Activated effector memory CD4-positive, alpha-beta T cell treated with Interleukin-2 at 50 U/mL for 16 hours (primary cell): ENCODE data around the gene ALDOB.

ENCODE experiments used
- DNase-seq: peaks from one replicate; pipeline ENCODE4 v3.0.0-alpha.2; 2020

Gene ALDOB

GRCh38 chr9:101435601-101436079 lies at the start of gene ALDOB:
Gene ALDOB (minus strand): TSS chr9:101435774. CDS start chr9:101430887, 4,887 bp downstream.
- DNase-seq = no peak

GRCh38 chr9:101484046-101484445 lies 48.5 kb upstream of the ALDOB start:
- DNase-seq = no peak

GRCh38 chr9:101481261-101481660 lies 45.7 kb upstream of the ALDOB start:
- no peak for DNase-seq

GRCh38 chr9:101480386-101480785 lies 44.8 kb upstream of the ALDOB start:
- DNase-seq = no peak

- no peak for DNase-seq
These were observed 43.9 kb upstream of the ALDOB start for GRCh38 chr9:101479338-101480030.

GRCh38 chr9:101478906-101479305 lies 43.3 kb upstream of the ALDOB start:
- DNase-seq = no peak

GRCh38 chr9:101478444-101478843 lies 42.9 kb upstream of the ALDOB start:
- no peak for DNase-seq

- DNase-seq = no peak
These were observed 42.2 kb upstream of the ALDOB start for GRCh38 chr9:101477736-101478135.

- no peak for DNase-seq
These were observed 41.6 kb upstream of the ALDOB start for GRCh38 chr9:101477214-101477613.

- no peak for DNase-seq
These were observed 41.1 kb upstream of the ALDOB start for GRCh38 chr9:101476576-101477208.

- DNase-seq = no peak
These were observed 37.3 kb upstream of the ALDOB start for GRCh38 chr9:101472891-101473290.

GRCh38 chr9:101470929-101471328 lies 35.4 kb upstream of the ALDOB start:
- no peak for DNase-seq

- no peak for DNase-seq
These were observed 34.4 kb upstream of the ALDOB start for GRCh38 chr9:101470021-101470420.

- no peak for DNase-seq
These were observed 33.5 kb upstream of the ALDOB start for GRCh38 chr9:101469026-101469425.

GRCh38 chr9:101468116-101468515 lies 32.5 kb upstream of the ALDOB start:
- no peak for DNase-seq

- no peak for DNase-seq
These were observed 32.1 kb upstream of the ALDOB start for GRCh38 chr9:101467690-101468089.

GRCh38 chr9:101466863-101467262 lies 31.3 kb upstream of the ALDOB start:
- DNase-seq = no peak

GRCh38 chr9:101465326-101465915 lies 29.8 kb upstream of the ALDOB start:
- no peak for DNase-seq

- DNase-seq = no peak
These were observed 27.8 kb upstream of the ALDOB start for GRCh38 chr9:101463397-101463796.

- no peak for DNase-seq
These were observed 27.0 kb upstream of the ALDOB start for GRCh38 chr9:101462558-101462957.

GRCh38 chr9:101460965-101461364 lies 25.4 kb upstream of the ALDOB start:
- DNase-seq = no peak

- DNase-seq = no peak
These were observed 23.5 kb upstream of the ALDOB start for GRCh38 chr9:101458963-101459631.

- no peak for DNase-seq
These were observed 21.4 kb upstream of the ALDOB start for GRCh38 chr9:101457003-101457402.
